Naive thymus-derived CD8-positive, alpha-beta T cell (primary cell): Measurements from ENCODE around the gene JAG2. TPM values are rescaled to one million over a fixed set of nuclear protein-coding genes. Genes with fewer than 3 reads are reported as not detected.
A peak's percentile ranks its signal among the peaks of the same experiment; 100 is the strongest.

Experiments
- ATAC-seq, 2 donors: fragments of 150-1000 bp; cut with Tn5 transposase in 1 of 2; sonication (Bioruptor Pico), chemical (Tn5 transposase) in 1 of 2; 1 replicate in 1 of 2; 2 replicates in 1 of 2; pipeline ENCODE4 v1.10.0; 2021; ENCODE audit warnings: mild to moderate bottlenecking in 2 of 2, moderate library complexity in 2 of 2
- POLR2A ChIA-PET: fragments of 350-600 bp; sonication (Branson Sonifier 250); formaldehyde crosslinking; loops from one replicate; lab custom pipeline; 2021; ENCODE audit warnings: antibody characterized with exemption; lab: Charles Lee
- DNase-seq, 10 donors: peaks; one replicate each; pipeline versions ENCODE4 v3.0.0 to v3.0.0-alpha.2; 2020 to 2022
- H3K27ac Mint-ChIP-seq, 10 donors: one replicate each; pipeline ENCODE4 v1.8.0; 2020 to 2022; ENCODE audit warnings: mild to moderate bottlenecking in 10 of 10, mixed read lengths in 10 of 10, moderate library complexity in 4 of 10, inconsistent platforms in 1 of 10
- H3K27me3 Mint-ChIP-seq, 5 donors: one replicate each; pipeline ENCODE4 v1.8.0; 2021 to 2022; ENCODE audit warnings: mixed read lengths in 5 of 5
- H3K36me3 Mint-ChIP-seq, 3 donors: one replicate each; pipeline ENCODE4 v1.8.0; 2020 to 2022; ENCODE audit warnings: mixed read lengths in 3 of 3, mild to moderate bottlenecking in 2 of 3, inconsistent platforms in 1 of 3
- H3K4me1 Mint-ChIP-seq, 4 donors: one replicate each; pipeline ENCODE4 v1.8.0; 2021 to 2022; ENCODE audit warnings: mixed read lengths in 4 of 4
- H3K4me3 Mint-ChIP-seq, 10 donors: one replicate each; pipeline ENCODE4 v1.8.0; 2020 to 2022; ENCODE audit warnings: mild to moderate bottlenecking in 10 of 10, mixed read lengths in 10 of 10, moderate library complexity in 6 of 10, inconsistent platforms in 1 of 10
- H3K9me3 Mint-ChIP-seq, 9 donors: one replicate each; pipeline ENCODE4 v1.8.0; 2020 to 2022; ENCODE audit warnings: mixed read lengths in 9 of 9, mild to moderate bottlenecking in 3 of 9, inconsistent platforms in 1 of 9, moderate library complexity in 1 of 9
- microRNA-seq: library from miRNA; unstranded; fragments of <30 nt; microRNA quantifications from one replicate; pipeline ENCODE4 v1.2.0, GENCODE V29; 2022; ENCODE audit warnings: borderline microRNAs expressed
- polyA plus RNA-seq, 3 donors: library from polyadenylated mRNA; unstranded; fragments of 300-500 nt; fragmentation: Illumina TruSeq; gene quantifications; one replicate each; pipeline ENCODE4 v1.2.3, GENCODE V29; 2021
- total RNA-seq, 8 experiments: library from RNA in 2 of 8; stranded (reverse) in 2 of 8; gene quantifications; one replicate each; pipeline ENCODE4 v1.2.3 and lab custom pipeline; 2021 to 2026

The JAG2 gene
- total and polyA plus RNA-seq, 5 experiments from 2014 or later = 0.10 to 0.47 (median 0.17) TPM

DNA sequence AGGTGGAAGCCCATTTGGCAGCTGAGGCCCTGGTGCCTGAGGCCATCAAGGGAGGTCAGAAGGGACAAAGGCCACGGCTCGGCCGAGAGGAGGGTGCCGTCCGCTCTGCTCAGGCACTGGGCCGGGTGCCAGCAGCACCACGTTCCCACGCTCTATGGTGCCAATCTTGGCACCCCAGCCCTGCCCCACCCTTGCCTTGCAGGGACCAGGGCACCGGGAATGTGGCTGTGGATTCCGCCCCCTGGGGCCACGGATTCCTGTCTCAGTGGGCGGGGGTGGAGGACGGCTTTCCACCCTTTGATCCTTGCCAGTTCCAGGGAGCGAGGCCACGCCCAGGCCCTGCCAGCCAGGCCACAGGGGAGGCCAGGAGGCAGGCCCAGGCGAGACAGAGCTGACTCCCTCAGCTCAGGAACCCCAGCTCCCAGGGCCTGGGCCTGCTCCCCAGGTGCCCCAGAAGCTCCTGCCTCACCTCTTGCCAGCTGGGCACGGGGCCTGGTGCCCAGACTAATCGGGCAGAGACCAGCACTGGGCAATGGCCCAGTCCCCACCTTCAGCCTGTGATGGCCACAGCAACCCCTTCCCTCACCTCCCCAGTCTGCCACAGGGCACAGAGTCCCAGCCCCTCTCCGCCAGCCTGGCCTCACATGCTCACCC, 76.9 kb downstream of the JAG2 start:
- DNase-seq (no peak), ATAC-seq (no peak)
- Mint-ChIP-seq H3K4me1 (peaks cover 19 to 44% (median 29%) of the 10 kb centered on the region in 4 donors), H3K36me3 (no peaks in the 10 kb centered on the region), H3K27me3 (no peaks in the 10 kb centered on the region), H3K9me3 (no peaks in the 10 kb centered on the region), H3K4me3 (peak overlapping the region in 8 of 10 donors; percentile 11 to 88 (median 72)), H3K27ac (peak overlapping the region; percentile 41 to 93 (median 84))
- POLR2A ChIA-PET = interaction anchor here (8.0 to 8.5 kb wide), 2 partner anchors 17 to 29 kb away, joined by 95 to 234 read pairs; partner anchors contain the start of gene GPR132

DNA sequence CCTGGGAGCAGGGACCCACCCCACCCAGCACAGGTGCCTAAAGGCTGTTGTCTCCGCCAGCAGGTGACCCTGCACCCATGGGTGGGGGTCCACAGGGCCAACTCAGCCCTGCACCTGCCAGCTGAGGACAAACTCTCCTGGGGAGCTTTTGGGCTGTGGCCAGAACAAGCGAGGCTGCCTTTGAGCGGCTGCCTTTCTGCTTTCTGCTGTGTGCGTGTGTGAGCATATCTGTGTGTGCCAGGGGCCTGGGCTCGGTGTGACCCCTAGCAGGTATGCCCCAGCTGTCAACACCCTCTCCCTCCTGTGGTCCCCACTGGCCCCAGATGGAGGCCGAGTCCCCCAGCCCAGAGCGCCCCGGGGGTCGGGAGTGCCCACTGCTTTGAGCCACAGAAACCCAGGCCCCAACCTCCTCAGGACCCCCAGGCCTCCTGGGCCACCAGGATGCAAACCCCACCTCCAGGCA, 77.5 kb downstream of the JAG2 start:
- no peak for ATAC-seq
- Mint-ChIP-seq H3K36me3 (no peaks in the 10 kb centered on the region), H3K4me3 (no peak overlapping the region), H3K27me3 (no peaks in the 10 kb centered on the region), H3K4me1 (peaks cover 17 to 48% (median 32%) of the 10 kb centered on the region in 4 donors), H3K27ac (peak overlapping the region in 4 of 10 donors; percentile 25 to 89 (median 78)), H3K9me3 (no peaks in the 10 kb centered on the region)
- peak in 1 of 10 donors; percentile 21 for DNase-seq
- POLR2A ChIA-PET = interaction anchor here (0.6 to 8.5 kb wide), 7 partner anchors 17 to 399 kb away, joined by 3 to 234 read pairs (median 7); partner anchors contain the start of genes CDCA4 and GPR132

Small RNA genes lying within 50 kb of the gene (microRNA-seq; reads per million reads assigned to microRNA genes)
- gene MIR6765 = not detected

Other genes starting within 250 kb of the JAG2 start
- gene PLD4, start 243.9 kb downstream of the JAG2 start, total RNA-seq = 1 to 10 TPM; 1.2 to 2.2 TPM
- under 1 TPM in 2 of 3 donors, not detected in 1; 0.08 to 0.13 TPM for gene PLD4, start 243.9 kb downstream of the JAG2 start, polyA plus RNA-seq
- not detected for gene AHNAK2, start 190.4 kb downstream of the JAG2 start, total RNA-seq
- gene AHNAK2, start 190.4 kb downstream of the JAG2 start, polyA plus RNA-seq = not detected
- 1 to 10 TPM; 2.0 to 2.4 TPM for gene CLBA1, start 183.0 kb downstream of the JAG2 start, total RNA-seq
- 1 to 10 TPM in 2 of 3 donors, under 1 TPM in 1; 0.67 to 2.3 (median 1.2) TPM for gene CLBA1, start 183.0 kb downstream of the JAG2 start, polyA plus RNA-seq
- gene CDCA4, start 147.7 kb downstream of the JAG2 start, total RNA-seq = 10 to 100 TPM; 11.0 to 12.4 TPM
- 10 to 100 TPM in 2 of 3 donors, 1 to 10 TPM in 1; 8.2 to 12.0 (median 11.3) TPM for gene CDCA4, start 147.7 kb downstream of the JAG2 start, polyA plus RNA-seq
- gene GPR132, start 103.3 kb downstream of the JAG2 start, total RNA-seq = 10 to 100 TPM; 36.3 to 41.4 TPM
- gene GPR132, start 103.3 kb downstream of the JAG2 start, polyA plus RNA-seq = 10 to 100 TPM in 1 of 3 donors, 1 to 10 TPM in 2; 9.4 to 37.2 (median 9.7) TPM
- 10 to 100 TPM; 10.3 to 10.8 TPM for gene NUDT14, start 12.5 kb upstream of the JAG2 start, total RNA-seq
- gene NUDT14, start 12.5 kb upstream of the JAG2 start, polyA plus RNA-seq = 10 to 100 TPM in 2 of 3 donors, 1 to 10 TPM in 1; 9.5 to 18.8 (median 17.1) TPM
- gene BTBD6, start 79.8 kb upstream of the JAG2 start, total RNA-seq = 10 to 100 TPM; 42.0 to 42.8 TPM
- gene BTBD6, start 79.8 kb upstream of the JAG2 start, polyA plus RNA-seq = 10 to 100 TPM in 2 of 3 donors, 1 to 10 TPM in 1; 5.5 to 15.6 (median 14.9) TPM
- gene BRF1, start 132.2 kb upstream of the JAG2 start, total RNA-seq = 10 to 100 TPM; 52.4 to 63.5 TPM
- gene BRF1, start 132.2 kb upstream of the JAG2 start, polyA plus RNA-seq = 10 to 100 TPM in 1 of 3 donors, 1 to 10 TPM in 2; 7.1 to 10.9 (median 9.2) TPM
- gene PACS2, start 146.0 kb upstream of the JAG2 start, total RNA-seq = 10 to 100 TPM; 81.5 to 82.1 TPM
- 1 to 10 TPM; 1.7 to 6.1 (median 2.3) TPM for gene PACS2, start 146.0 kb upstream of the JAG2 start, polyA plus RNA-seq
- 1 to 10 TPM; 7.5 to 8.2 TPM for gene TEX22, start 229.8 kb upstream of the JAG2 start, total RNA-seq
- under 1 TPM in 2 of 3 donors, not detected in 1; 0.09 to 0.15 TPM for gene TEX22, start 229.8 kb upstream of the JAG2 start, polyA plus RNA-seq